GM12891 (cell line): ENCODE measurements around the gene TWF2.

ENCODE experiments used
- POLR2A ChIP-seq: IDR thresholded peaks from 2 replicates; pipeline ENCODE4 v1.6.1; 2011; ENCODE audit warnings: low read depth, low read length, control low read depth
- SPI1 ChIP-seq: IDR thresholded peaks from 2 replicates; pipeline ENCODE4 v1.6.1; 2011; ENCODE audit warnings: low read depth, low read length, control low read depth
- TAF1 ChIP-seq: IDR thresholded peaks from 2 replicates; pipeline ENCODE4 v1.6.1; 2011; ENCODE audit warnings: low read depth, low read length, control low read depth

DNA sequence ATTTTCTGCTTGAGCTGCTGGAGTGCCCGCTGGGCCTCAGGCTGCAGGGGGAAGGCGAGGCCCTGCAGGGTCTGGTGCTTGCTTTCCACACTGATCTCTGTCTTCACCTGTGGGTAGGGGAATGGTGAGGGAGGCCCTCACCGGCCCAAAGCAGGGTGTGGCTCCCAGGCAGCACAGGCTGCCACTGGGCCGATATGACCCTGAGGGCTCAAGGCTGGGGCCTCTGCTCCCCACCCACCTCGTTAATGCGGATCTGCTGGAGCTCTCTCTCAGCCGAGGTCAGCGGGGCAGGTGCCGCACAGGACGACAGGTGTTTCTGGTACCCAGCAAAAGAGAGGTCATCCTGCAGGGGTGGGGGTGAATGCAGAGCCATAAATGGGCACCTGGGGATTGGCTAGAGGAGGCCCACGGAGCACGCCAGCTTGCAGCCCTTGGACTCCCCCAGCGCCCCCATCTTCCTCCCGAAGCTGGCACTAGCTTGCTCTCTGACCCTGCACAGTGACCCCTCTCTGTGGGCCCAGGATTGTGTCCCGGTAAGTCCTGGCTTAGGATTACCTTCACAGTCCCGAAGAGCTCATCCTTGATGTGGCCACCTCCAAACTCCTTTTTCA, 8.0 kb downstream of the TWF2 start:
- no peak for TF ChIP-seq POLR2A
- TF ChIP-seq TAF1 = no peak
- no peak for TF ChIP-seq SPI1
